ENCODE measurements around the gene RHOT2. TPM values are rescaled to one million over a fixed set of nuclear protein-coding genes. Genes with fewer than 3 reads are reported as not detected.

RHOT2 gene
- total RNA-seq, 1 experiment from 2014 or later = 143 TPM

GRCh38 chr16:678858-679813, 11.2 kb downstream of the RHOT2 start:
- H3K9me3 ChIP-seq (ENCODE audit: insufficient read depth, low read depth) = no peaks in the 10 kb centered on the region
- BruUV-seq (replicated peaks) = no TSS peak
- peak overlapping the region; percentile 75 for H3K4me2 ChIP-seq
- H4K20me1 ChIP-seq (ENCODE audit: insufficient read depth) = peaks cover 30% of the 10 kb centered on the region
- peak; percentile 54 to 72 for DNase-seq
- no peak for TF ChIP-seq EZH2 (IDR thresholded peaks at IDR 0.05; ENCODE audit: low read depth)
- TF ChIP-seq, protein P1, sequence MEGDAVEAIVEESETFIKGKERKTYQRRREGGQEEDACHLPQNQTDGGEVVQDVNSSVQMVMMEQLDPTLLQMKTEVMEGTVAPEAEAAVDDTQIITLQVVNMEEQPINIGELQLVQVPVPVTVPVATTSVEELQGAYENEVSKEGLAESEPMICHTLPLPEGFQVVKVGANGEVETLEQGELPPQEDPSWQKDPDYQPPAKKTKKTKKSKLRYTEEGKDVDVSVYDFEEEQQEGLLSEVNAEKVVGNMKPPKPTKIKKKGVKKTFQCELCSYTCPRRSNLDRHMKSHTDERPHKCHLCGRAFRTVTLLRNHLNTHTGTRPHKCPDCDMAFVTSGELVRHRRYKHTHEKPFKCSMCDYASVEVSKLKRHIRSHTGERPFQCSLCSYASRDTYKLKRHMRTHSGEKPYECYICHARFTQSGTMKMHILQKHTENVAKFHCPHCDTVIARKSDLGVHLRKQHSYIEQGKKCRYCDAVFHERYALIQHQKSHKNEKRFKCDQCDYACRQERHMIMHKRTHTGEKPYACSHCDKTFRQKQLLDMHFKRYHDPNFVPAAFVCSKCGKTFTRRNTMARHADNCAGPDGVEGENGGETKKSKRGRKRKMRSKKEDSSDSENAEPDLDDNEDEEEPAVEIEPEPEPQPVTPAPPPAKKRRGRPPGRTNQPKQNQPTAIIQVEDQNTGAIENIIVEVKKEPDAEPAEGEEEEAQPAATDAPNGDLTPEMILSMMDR (conservative IDR thresholded peaks at IDR 0.05) = no peak
- no peaks in the 10 kb centered on the region; the same call in 1 of the 2 replicates for H3K36me3 ChIP-seq (ENCODE audit: low read depth)
- intact Hi-C loops (cut with micrococcal nuclease; ENCODE audit: unreplicated experiment) = no loop called here
- peaks cover 33% of the 10 kb centered on the region for H3K79me2 ChIP-seq (ENCODE audit: low read depth)
- CTCF ChIA-PET = interaction anchor here (0.5 kb wide), 1 partner anchor 27 kb away, joined by 7 read pairs; no protein-coding TSS in a partner anchor
- H3F3A ChIP-seq (ENCODE audit: insufficient read depth, low read depth) = peaks cover 40% of the 10 kb centered on the region; the same call in 1 of the 2 replicates
- POLR2A ChIA-PET (ENCODE audit: unreplicated experiment) = interaction anchor here (0.5 to 0.9 kb wide), 3 partner anchors 30 to 1104 kb away, joined by 3 to 4 read pairs (median 4); partner anchors contain the start of genes NUBP2 and WDR90
- H3K27me3 ChIP-seq (ENCODE audit: insufficient read depth, low read depth) = no peaks in the 10 kb centered on the region
- peaks cover 25% of the 10 kb centered on the region for H3K4me1 ChIP-seq (replicated peaks; ENCODE audit: insufficient read depth)
- no peaks in the 10 kb centered on the region for H3K9me2 ChIP-seq (ENCODE audit: insufficient read depth)
- peak overlapping the region; percentile 54; the same call in 1 of the 2 replicates for H3K4me3 ChIP-seq
- 0 out of 2 replicates have a peak overlapping the region, but pooled peaks have one; percentile 37 for H3K27ac ChIP-seq
- H2AFZ ChIP-seq = no peak overlapping the region

DNA sequence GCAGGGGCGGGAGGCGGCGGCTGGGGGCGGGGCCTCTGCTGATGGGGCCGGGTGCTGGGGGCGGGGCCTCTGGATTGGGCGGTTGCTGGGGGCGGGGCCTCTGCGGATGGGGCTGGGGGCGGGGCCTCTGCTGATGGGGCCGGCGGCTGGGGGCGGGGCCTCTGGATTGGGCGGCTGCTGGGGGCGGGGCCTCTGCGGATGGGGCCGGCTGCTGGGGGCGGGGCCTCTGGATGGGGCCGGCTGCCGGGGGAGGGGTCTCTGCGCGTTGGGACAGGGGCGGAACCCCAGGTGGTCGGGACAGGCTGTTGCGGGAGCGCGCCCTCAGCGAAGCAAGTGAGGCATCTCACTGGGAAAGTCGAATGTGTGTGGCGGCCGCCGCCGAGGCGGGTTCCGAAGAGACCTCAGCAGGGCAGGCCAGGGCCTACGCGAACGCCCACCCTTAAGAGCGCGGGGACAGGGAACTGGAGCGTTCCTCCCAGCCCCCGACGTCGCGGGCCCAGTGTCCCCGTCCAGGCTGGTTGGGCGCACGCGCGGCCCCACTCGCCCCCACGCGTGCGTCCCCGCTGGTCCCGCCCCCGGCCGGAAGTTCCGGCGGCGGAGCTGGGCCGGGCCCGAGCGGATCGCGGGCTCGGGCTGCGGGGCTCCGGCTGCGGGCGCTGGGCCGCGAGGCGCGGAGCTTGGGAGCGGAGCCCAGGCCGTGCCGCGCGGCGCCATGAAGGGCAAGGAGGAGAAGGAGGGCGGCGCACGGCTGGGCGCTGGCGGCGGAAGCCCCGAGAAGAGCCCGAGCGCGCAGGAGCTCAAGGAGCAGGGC, 12.1 kb downstream of the RHOT2 start, which contains the start of gene STUB1:
STUB1 (plus strand) TSS at position 597 of the 811 bp plus-strand sequence; CDS start at position 713, 116 bp downstream.
- Histone ChIP-seq H4K20me1 (ENCODE audit: insufficient read depth) (peaks cover 30% of the 10 kb centered on the region), H3K9me3 (ENCODE audit: insufficient read depth, low read depth) (no peaks in the 10 kb centered on the region), H3K9me2 (ENCODE audit: insufficient read depth) (no peaks in the 10 kb centered on the region), H3K4me3 (peak within 1 kb of the TSS; percentile 71), H3F3A (ENCODE audit: insufficient read depth, low read depth) (peaks cover 40% of the 10 kb centered on the region; the same call in 1 of the 2 replicates), H3K4me1 (replicated peaks; ENCODE audit: insufficient read depth) (peaks cover 30% of the 10 kb centered on the region), H3K4me2 (peak within 1 kb of the TSS; percentile 86), H3K36me3 (ENCODE audit: low read depth) (no peaks in the 10 kb centered on the region; the same call in 1 of the 2 replicates), H3K27ac (peak within 1 kb of the TSS; percentile 43; the same call in 1 of the 2 replicates), H3K79me2 (ENCODE audit: low read depth) (peaks cover 33% of the 10 kb centered on the region), H3K27me3 (ENCODE audit: insufficient read depth, low read depth) (no peaks in the 10 kb centered on the region), H2AFZ (peak within 1 kb of the TSS; percentile 89)
- intact Hi-C loops (cut with micrococcal nuclease; ENCODE audit: unreplicated experiment) = loop anchor here (5.0 kb wide), 1 partner anchor 153 kb away; the partner anchor contains the start of gene CAPN15
- ChIA-PET POLR2A (ENCODE audit: unreplicated experiment) (interaction anchor here (0.5 to 1.1 kb wide), 4 partner anchors 31 to 277 kb away, joined by 3 to 5 read pairs (median 4); partner anchors contain the start of genes CHTF18 and WDR90), CTCF (interaction anchor here (0.6 kb wide), 1 partner anchor 40 kb away, joined by 4 read pairs; no protein-coding TSS in a partner anchor)
- TF ChIP-seq, protein P1 (conservative IDR thresholded peaks at IDR 0.05) = no peak
- TF ChIP-seq EZH2 (IDR thresholded peaks at IDR 0.05; ENCODE audit: low read depth) = no peak
- BruUV-seq (replicated peaks) = no TSS peak
- peak; percentile 60 to 94 for DNase-seq

Measured in PC-9 (cell line).